ENCODE data around the gene SPATA20. TPM values are rescaled to one million over a fixed set of nuclear protein-coding genes. Genes with fewer than 3 reads are reported as not detected.

Gene SPATA20
- total RNA-seq, 4 donors from 2014 or later: 22.3 to 67.9 (median 29.1) TPM

- Histone ChIP-seq H3K36me3 (no peaks in the 10 kb centered on the region), H3K4me3 (no peak overlapping the region)
- intact Hi-C loops (cut with DNase I; ENCODE audit: low total_unique reads): no loop called here
Measured at GRCh38 chr17:50518384-50519023, 28.5 kb upstream of the SPATA20 start.

DNA sequence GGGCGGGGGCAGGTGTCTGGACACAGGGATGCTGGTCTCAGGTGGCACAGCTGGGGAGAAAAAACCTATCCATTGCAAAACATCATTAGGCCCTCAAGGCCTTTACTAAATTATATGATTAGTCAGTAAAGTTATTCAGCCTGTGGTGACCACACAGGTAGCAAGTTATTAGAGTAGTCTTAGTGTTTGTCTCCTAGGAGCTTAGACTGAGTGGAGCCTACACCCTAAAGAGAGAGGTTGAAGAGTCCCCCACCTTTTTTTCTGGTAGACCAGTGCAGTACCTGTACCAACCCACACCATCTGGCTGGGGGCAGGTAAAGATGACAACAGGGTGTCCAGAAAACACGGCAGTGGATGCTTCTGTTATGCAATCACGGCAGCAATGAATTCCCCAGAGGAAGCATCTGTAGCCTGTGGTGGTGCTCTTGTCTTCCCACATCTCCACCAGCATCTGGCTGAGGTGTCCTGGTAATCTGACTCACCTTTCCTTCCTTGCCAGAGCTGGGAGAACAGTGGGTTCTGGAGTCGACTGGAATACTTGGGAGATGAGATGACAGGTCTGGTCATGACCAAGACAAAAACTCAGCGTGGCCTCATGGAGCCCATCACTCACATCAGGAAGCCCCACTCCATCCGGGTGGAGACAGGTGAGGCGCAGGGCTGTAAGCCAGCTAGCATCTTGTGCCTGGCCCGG lies 27.7 kb upstream of the SPATA20 start:
- no peaks in the 10 kb centered on the region for H3K36me3 ChIP-seq
- intact Hi-C loops (cut with DNase I; ENCODE audit: low total_unique reads): no loop called here
- H3K4me1 ChIP-seq: peaks cover 0 to 11% of the 10 kb centered on the region in 2 donors
- H3K27ac ChIP-seq: no peak overlapping the region
- ATAC-seq: no peak
- DNase-seq: no peak
- no peak overlapping the region for H3K4me3 ChIP-seq
- H3K9me3 ChIP-seq: no peaks in the 10 kb centered on the region
- TF ChIP-seq, protein P1, sequence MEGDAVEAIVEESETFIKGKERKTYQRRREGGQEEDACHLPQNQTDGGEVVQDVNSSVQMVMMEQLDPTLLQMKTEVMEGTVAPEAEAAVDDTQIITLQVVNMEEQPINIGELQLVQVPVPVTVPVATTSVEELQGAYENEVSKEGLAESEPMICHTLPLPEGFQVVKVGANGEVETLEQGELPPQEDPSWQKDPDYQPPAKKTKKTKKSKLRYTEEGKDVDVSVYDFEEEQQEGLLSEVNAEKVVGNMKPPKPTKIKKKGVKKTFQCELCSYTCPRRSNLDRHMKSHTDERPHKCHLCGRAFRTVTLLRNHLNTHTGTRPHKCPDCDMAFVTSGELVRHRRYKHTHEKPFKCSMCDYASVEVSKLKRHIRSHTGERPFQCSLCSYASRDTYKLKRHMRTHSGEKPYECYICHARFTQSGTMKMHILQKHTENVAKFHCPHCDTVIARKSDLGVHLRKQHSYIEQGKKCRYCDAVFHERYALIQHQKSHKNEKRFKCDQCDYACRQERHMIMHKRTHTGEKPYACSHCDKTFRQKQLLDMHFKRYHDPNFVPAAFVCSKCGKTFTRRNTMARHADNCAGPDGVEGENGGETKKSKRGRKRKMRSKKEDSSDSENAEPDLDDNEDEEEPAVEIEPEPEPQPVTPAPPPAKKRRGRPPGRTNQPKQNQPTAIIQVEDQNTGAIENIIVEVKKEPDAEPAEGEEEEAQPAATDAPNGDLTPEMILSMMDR (IDR thresholded peaks at IDR 0.05 in 4 of 5, conservative IDR thresholded peaks at IDR 0.05 in 1 of 5): no peak
- no peak for TF ChIP-seq POLR2A (IDR thresholded peaks at IDR 0.05)
- in situ Hi-C loops (cut with MboI; ENCODE audit: low sequenced_read_pairs in 4 of 4): no loop called here
- no peaks in the 10 kb centered on the region for H3K27me3 ChIP-seq

More at GRCh38 chr17:50518384-50519023, 28.5 kb upstream of the SPATA20 start:
- DNase-seq: no peak
- peaks cover 0 to 11% of the 10 kb centered on the region in 2 donors for H3K4me1 ChIP-seq
- no peaks in the 10 kb centered on the region for H3K27me3 ChIP-seq
- in situ Hi-C loops (cut with MboI; ENCODE audit: low sequenced_read_pairs in 4 of 4): no loop called here
- no peak for ATAC-seq
- H3K9me3 ChIP-seq: no peaks in the 10 kb centered on the region
- no peak overlapping the region for H3K27ac ChIP-seq
- TF ChIP-seq, protein P1 (IDR thresholded peaks at IDR 0.05 in 4 of 5, conservative IDR thresholded peaks at IDR 0.05 in 1 of 5): no peak
- TF ChIP-seq POLR2A (IDR thresholded peaks at IDR 0.05): no peak

- TF ChIP-seq, protein P1 (IDR thresholded peaks at IDR 0.05 in 4 of 5, conservative IDR thresholded peaks at IDR 0.05 in 1 of 5): no peak
Measured at GRCh38 chr17:50520483-50520882, 26.5 kb upstream of the SPATA20 start.

GRCh38 chr17:50521514-50521913 lies 25.5 kb upstream of the SPATA20 start:
- Histone ChIP-seq H3K9me3 (no peaks in the 10 kb centered on the region), H3K27me3 (no peaks in the 10 kb centered on the region), H3K4me3 (no peak overlapping the region), H3K36me3 (no peaks in the 10 kb centered on the region), H3K27ac (no peak overlapping the region), H3K4me1 (no peaks in the 10 kb centered on the region)
- intact Hi-C loops (cut with DNase I; ENCODE audit: low total_unique reads): no loop called here
- in situ Hi-C loops (cut with MboI; ENCODE audit: low sequenced_read_pairs in 4 of 4): no loop called here
- no peak for DNase-seq
- no peak for TF ChIP-seq POLR2A (IDR thresholded peaks at IDR 0.05)
- TF ChIP-seq, protein P1 (IDR thresholded peaks at IDR 0.05 in 4 of 5, conservative IDR thresholded peaks at IDR 0.05 in 1 of 5): no peak
- no peak for ATAC-seq

More at GRCh38 chr17:50520483-50520882, 26.5 kb upstream of the SPATA20 start:
- DNase-seq (no peak), ATAC-seq (no peak)
- Histone ChIP-seq H3K27ac (no peak overlapping the region), H3K4me3 (no peak overlapping the region), H3K9me3 (no peaks in the 10 kb centered on the region), H3K36me3 (no peaks in the 10 kb centered on the region), H3K4me1 (peaks cover 0 to 4% of the 10 kb centered on the region in 2 donors), H3K27me3 (no peaks in the 10 kb centered on the region)
- in situ Hi-C loops (cut with MboI; ENCODE audit: low sequenced_read_pairs in 4 of 4): no loop called here
- intact Hi-C loops (cut with DNase I; ENCODE audit: low total_unique reads): no loop called here
